ENCODE data around the gene UGT3A2. TPM values are rescaled to one million over a fixed set of nuclear protein-coding genes. Genes with fewer than 3 reads are reported as not detected.

The UGT3A2 gene
- total and polyA plus RNA-seq, 2 donors (not counting 1 experiment from before 2014, with no cell fraction given) = not detected

- ChIA-PET CTCF (interaction anchor here (1.0 kb wide), 1 partner anchor 78 kb away, joined by 4 read pairs; no protein-coding TSS in a partner anchor), POLR2A (no interaction called here)
- DNase-seq = no peak
- no peaks in the 10 kb centered on the region for H3K79me2 ChIP-seq (ENCODE audit: control insufficient read depth, insufficient read depth, low read length)
- no peaks in the 10 kb centered on the region for H3K36me3 ChIP-seq (replicated peaks in 1 of 2; ENCODE audit: control extremely low read depth in 1 of 2, control insufficient read depth in 1 of 2, extremely low read depth in 1 of 2, insufficient read depth in 2 of 2, low read length in 1 of 2)
- no peaks in the 10 kb centered on the region for H4K20me1 ChIP-seq (ENCODE audit: control insufficient read depth, insufficient read depth, low read length, poor library complexity, severe bottlenecking)
- no peaks in the 10 kb centered on the region for H3K27me3 ChIP-seq (replicated peaks in 1 of 4; ENCODE audit: control extremely low read depth in 1 of 4, control insufficient read depth in 3 of 4, insufficient read depth in 4 of 4, low read length in 3 of 4)
- Mint-ChIP-seq H3K9me3 (ENCODE audit: insufficient read depth) (no peaks in the 10 kb centered on the region), H3K27me3 (no peaks in the 10 kb centered on the region), H3K27ac (no peak overlapping the region), H3K4me3 (no peak overlapping the region), H3K4me1 (no peaks in the 10 kb centered on the region)
- no peak overlapping the region for H2AFZ ChIP-seq (ENCODE audit: insufficient read depth, low read depth, low read length, poor library complexity, severe bottlenecking)
- H3K9ac ChIP-seq (ENCODE audit: low read length) = no peak overlapping the region
- no peak overlapping the region for H3K4me3 ChIP-seq (ENCODE audit: control extremely low read depth in 1 of 5, extremely low read depth in 1 of 5, insufficient read depth in 1 of 5, low read depth in 2 of 5, low read length in 4 of 5)
- no peak overlapping the region for H3K4me2 ChIP-seq (replicated peaks; ENCODE audit: low read depth, low read length, poor library complexity, severe bottlenecking)
- TF ChIP-seq CTCF (IDR thresholded peaks at IDR 0.05) = no peak
- H3K9me3 ChIP-seq (ENCODE audit: control extremely low read depth in 1 of 3, control insufficient read depth in 2 of 3, insufficient read depth in 1 of 3, low read length in 2 of 3) = no peaks in the 10 kb centered on the region
- no peaks in the 10 kb centered on the region for H3K4me1 ChIP-seq (ENCODE audit: control insufficient read depth in 2 of 2, insufficient read depth in 2 of 2, low read length in 2 of 2)
- H3K27ac ChIP-seq (ENCODE audit: low read length in 2 of 2) = no peak overlapping the region
- WGBS (ENCODE audit: insufficient coverage) = no CpG with 5 or more reads among the region's 3 CpGs
- intact Hi-C loops (cut with micrococcal nuclease) = no loop called here
- no peak for ATAC-seq (ENCODE audit: low read depth)
Measured at GRCh38 chr5:36001032-36001431, 65.7 kb downstream of the UGT3A2 start.

- H3K9me3 Mint-ChIP-seq (ENCODE audit: insufficient read depth) = no peaks in the 10 kb centered on the region
- H3K4me3 Mint-ChIP-seq = no peak overlapping the region
- H3K4me1 Mint-ChIP-seq = no peaks in the 10 kb centered on the region
- ChIA-PET POLR2A (no interaction called here), CTCF (no interaction called here)
- no peaks in the 10 kb centered on the region for H3K27me3 Mint-ChIP-seq
- ATAC-seq (ENCODE audit: low read depth) (no peak), DNase-seq (no peak)
- H3K4me2 ChIP-seq (replicated peaks; ENCODE audit: low read depth, low read length, poor library complexity, severe bottlenecking) = no peak overlapping the region
- no peak overlapping the region for H3K4me3 ChIP-seq (ENCODE audit: control extremely low read depth in 1 of 5, extremely low read depth in 1 of 5, insufficient read depth in 1 of 5, low read depth in 2 of 5, low read length in 4 of 5)
- no peak overlapping the region for H2AFZ ChIP-seq (ENCODE audit: insufficient read depth, low read depth, low read length, poor library complexity, severe bottlenecking)
- no peaks in the 10 kb centered on the region for H3K79me2 ChIP-seq (ENCODE audit: control insufficient read depth, insufficient read depth, low read length)
- no peak for TF ChIP-seq CTCF (IDR thresholded peaks at IDR 0.05)
- no peak for TF ChIP-seq EZH2 (IDR thresholded peaks at IDR 0.05; ENCODE audit: borderline replicate concordance, insufficient read depth, low read depth, low read length, poor library complexity, severe bottlenecking)
- H4K20me1 ChIP-seq (ENCODE audit: control insufficient read depth, insufficient read depth, low read length, poor library complexity, severe bottlenecking) = no peaks in the 10 kb centered on the region
- H3K4me1 ChIP-seq (ENCODE audit: control insufficient read depth in 2 of 2, insufficient read depth in 2 of 2, low read length in 2 of 2) = no peaks in the 10 kb centered on the region
- H3K27ac ChIP-seq (ENCODE audit: low read length in 2 of 2) = no peak overlapping the region
- H3K9ac ChIP-seq (ENCODE audit: low read length) = no peak overlapping the region
- H3K9me3 ChIP-seq (ENCODE audit: control extremely low read depth in 1 of 3, control insufficient read depth in 2 of 3, insufficient read depth in 1 of 3, low read length in 2 of 3) = no peaks in the 10 kb centered on the region
- H3K27ac Mint-ChIP-seq = no peak overlapping the region
- H3K36me3 ChIP-seq (replicated peaks in 1 of 2; ENCODE audit: control extremely low read depth in 1 of 2, control insufficient read depth in 1 of 2, extremely low read depth in 1 of 2, insufficient read depth in 2 of 2, low read length in 1 of 2) = no peaks in the 10 kb centered on the region
- H3K27me3 ChIP-seq (replicated peaks in 1 of 4; ENCODE audit: control extremely low read depth in 1 of 4, control insufficient read depth in 3 of 4, insufficient read depth in 4 of 4, low read length in 3 of 4) = no peaks in the 10 kb centered on the region
- WGBS (ENCODE audit: insufficient coverage) = 100% methylated on average over 1 of the region's 1 CpG
- intact Hi-C loops (cut with micrococcal nuclease) = no loop called here
Measured at GRCh38 chr5:35999547-35999946, 67.1 kb downstream of the UGT3A2 start.

All from B cell (primary cell).